HEK293T (cell line): ENCODE results near the gene KAT6B.

ENCODE experiments used
- ARNT ChIP-seq: fragments of 450-650 bp; IDR thresholded peaks from 2 replicates; pipeline ENCODE4 v1.6.1; 2017; ENCODE audit warnings: mild to moderate bottlenecking
- ELF4 ChIP-seq: fragments of 450-650 bp; IDR thresholded peaks from 2 replicates; pipeline ENCODE4 v1.6.1; 2017; ENCODE audit warnings: antibody characterized with exemption
- FOXA1 ChIP-seq: fragments of 450-650 bp; IDR thresholded peaks from 2 replicates; pipeline ENCODE4 v1.6.1; 2016; ENCODE audit warnings: mild to moderate bottlenecking
- FOXK2 ChIP-seq: fragments of 450-650 bp; IDR thresholded peaks from 2 replicates; pipeline ENCODE4 v1.6.1; 2016; ENCODE audit warnings: mild to moderate bottlenecking
- FOXM1 ChIP-seq: fragments of 450-650 bp; IDR thresholded peaks from 2 replicates; pipeline ENCODE4 v1.6.1; 2017; ENCODE audit warnings: mild to moderate bottlenecking, borderline replicate concordance
- SP1 ChIP-seq: fragments of 450-650 bp; IDR thresholded peaks from 2 replicates; pipeline ENCODE4 v1.6.1; 2017
- ZNF384 ChIP-seq: fragments of 450-650 bp; IDR thresholded peaks from 2 replicates; pipeline ENCODE4 v1.6.1; 2016

GRCh38 chr10:74969530-74969929 is 143.1 kb downstream of the KAT6B start:
- TF ChIP-seq SP1 (no peak), ARNT (no peak), FOXK2 (no peak), FOXA1 (no peak), FOXM1 (no peak), ELF4 (no peak), ZNF384 (no peak)
